Uterus (tissue), 2 donors: Measurements from ENCODE around the gene PREX1.

Source experiments
- POLR2A ChIP-seq, 2 donors: fragments of 450-650 bp; IDR thresholded peaks; one replicate each; pipeline ENCODE4 v1.6.1; 2016; ENCODE audit warnings: antibody characterized with exemption in 2 of 2, mild to moderate bottlenecking in 1 of 2, moderate library complexity in 1 of 2
- TF ChIP-seq, protein P1 (sequence below), 4 experiments: fragments of 200-600 bp in 2 of 4; fragments of 450-650 bp in 2 of 4; sonication (generic) in 2 of 4; IDR thresholded peaks; one replicate each; pipeline ENCODE4 v1.5.1; 2016 to 2019; ENCODE audit warnings: antibody characterized with exemption in 4 of 4, mild to moderate bottlenecking in 2 of 4, moderate library complexity in 1 of 4

DNA sequence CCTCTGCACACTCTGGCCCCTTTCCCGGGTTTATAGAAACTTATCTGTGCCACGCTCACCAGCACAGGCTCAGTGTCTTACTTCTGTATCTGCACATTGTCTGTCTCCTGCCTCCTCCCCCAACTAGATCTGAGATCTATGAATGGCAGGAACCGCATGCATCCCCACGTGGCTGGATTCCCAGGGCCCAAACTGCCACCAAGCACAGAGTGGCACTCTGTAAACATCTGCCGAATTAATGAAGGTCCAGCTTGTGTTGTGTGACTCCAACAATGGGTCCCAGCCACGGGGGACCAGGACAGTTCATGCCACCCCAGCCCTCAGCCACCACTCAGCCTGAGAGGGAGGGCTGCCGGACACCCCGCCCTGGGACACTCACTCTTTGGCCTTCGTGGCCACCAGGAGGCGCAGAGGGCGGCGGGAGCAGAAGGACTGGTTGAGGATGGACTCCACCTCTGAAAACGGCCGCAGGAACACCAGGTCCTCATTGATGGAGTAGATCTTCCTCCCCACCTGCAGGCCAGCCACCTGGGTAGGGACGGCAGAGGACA is 171.1 kb downstream of the PREX1 start:
- TF ChIP-seq, protein P1, sequence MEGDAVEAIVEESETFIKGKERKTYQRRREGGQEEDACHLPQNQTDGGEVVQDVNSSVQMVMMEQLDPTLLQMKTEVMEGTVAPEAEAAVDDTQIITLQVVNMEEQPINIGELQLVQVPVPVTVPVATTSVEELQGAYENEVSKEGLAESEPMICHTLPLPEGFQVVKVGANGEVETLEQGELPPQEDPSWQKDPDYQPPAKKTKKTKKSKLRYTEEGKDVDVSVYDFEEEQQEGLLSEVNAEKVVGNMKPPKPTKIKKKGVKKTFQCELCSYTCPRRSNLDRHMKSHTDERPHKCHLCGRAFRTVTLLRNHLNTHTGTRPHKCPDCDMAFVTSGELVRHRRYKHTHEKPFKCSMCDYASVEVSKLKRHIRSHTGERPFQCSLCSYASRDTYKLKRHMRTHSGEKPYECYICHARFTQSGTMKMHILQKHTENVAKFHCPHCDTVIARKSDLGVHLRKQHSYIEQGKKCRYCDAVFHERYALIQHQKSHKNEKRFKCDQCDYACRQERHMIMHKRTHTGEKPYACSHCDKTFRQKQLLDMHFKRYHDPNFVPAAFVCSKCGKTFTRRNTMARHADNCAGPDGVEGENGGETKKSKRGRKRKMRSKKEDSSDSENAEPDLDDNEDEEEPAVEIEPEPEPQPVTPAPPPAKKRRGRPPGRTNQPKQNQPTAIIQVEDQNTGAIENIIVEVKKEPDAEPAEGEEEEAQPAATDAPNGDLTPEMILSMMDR (IDR thresholded peaks at IDR 0.05): no peak
- no peak for TF ChIP-seq POLR2A (IDR thresholded peaks at IDR 0.05)
